AG04450 (cell line): Measurements from ENCODE around the gene KIAA1549. TPM values are rescaled to one million over a fixed set of nuclear protein-coding genes. Genes with fewer than 3 reads are reported as not detected.

ENCODE experiments used
- CTCF ChIA-PET: fragments of 300-600, 350-600 bp; formaldehyde crosslinking; extraction: SDS; loops from one replicate; lab custom pipeline; 2022; ENCODE audit warnings: antibody characterized with exemption, inconsistent platforms; lab: Charles Lee
- POLR2A ChIA-PET: fragments of 350-600 bp; formaldehyde crosslinking; extraction: SDS; loops from one replicate; lab custom pipeline; 2021; ENCODE audit warnings: antibody characterized with exemption, inconsistent platforms; lab: Yijun Ruan, JAX
- DNase-seq: peaks from one replicate; pipeline ENCODE4 v3.0.0-alpha.2; 2011; ENCODE audit warnings: low read depth, low spot score
- H3K27ac ChIP-seq: one replicate; pipeline ENCODE4 v1.5.1; 2012; ENCODE audit warnings: low read depth, low read length, control low read depth
- H3K27me3 ChIP-seq: one replicate; pipeline ENCODE4 v1.6.0; 2012; ENCODE audit warnings: low read length; ENCODE audit not compliant: control insufficient read depth, insufficient read depth
- H3K4me3 ChIP-seq: 2 replicates; pipeline ENCODE4 v1.5.1; 2011; ENCODE audit warnings: mild to moderate bottlenecking, low read depth, low read length, control low read depth
- H3K9me3 ChIP-seq: 2 replicates; pipeline ENCODE4 v1.5.1; 2012; ENCODE audit warnings: low read length; ENCODE audit not compliant: control insufficient read depth, insufficient read depth
- polyA plus RNA-seq: library from polyadenylated mRNA; depleted of rRNA; stranded (reverse); fragments of >200 nt; gene quantifications from 2 replicates; pipeline ENCODE4 v1.2.3, GENCODE V29; 2011
- TF ChIP-seq, protein P1 (sequence below): IDR thresholded peaks from 2 replicates; pipeline ENCODE4 v1.5.1; 2011; ENCODE audit warnings: low read depth, low read length, control low read depth, inconsistent platforms

KIAA1549 gene
- polyA plus RNA-seq, 1 experiment = 2.9 TPM

- Histone ChIP-seq H3K27ac (no peak overlapping the region), H3K27me3 (no peaks in the 10 kb centered on the region), H3K4me3 (no peak overlapping the region), H3K9me3 (no peaks in the 10 kb centered on the region)
- no peak for DNase-seq
- CTCF ChIA-PET = interaction anchor here (1.3 kb wide), 1 partner anchor 10 kb away, joined by 3 read pairs; no protein-coding TSS in a partner anchor
- TF ChIP-seq, protein P1, sequence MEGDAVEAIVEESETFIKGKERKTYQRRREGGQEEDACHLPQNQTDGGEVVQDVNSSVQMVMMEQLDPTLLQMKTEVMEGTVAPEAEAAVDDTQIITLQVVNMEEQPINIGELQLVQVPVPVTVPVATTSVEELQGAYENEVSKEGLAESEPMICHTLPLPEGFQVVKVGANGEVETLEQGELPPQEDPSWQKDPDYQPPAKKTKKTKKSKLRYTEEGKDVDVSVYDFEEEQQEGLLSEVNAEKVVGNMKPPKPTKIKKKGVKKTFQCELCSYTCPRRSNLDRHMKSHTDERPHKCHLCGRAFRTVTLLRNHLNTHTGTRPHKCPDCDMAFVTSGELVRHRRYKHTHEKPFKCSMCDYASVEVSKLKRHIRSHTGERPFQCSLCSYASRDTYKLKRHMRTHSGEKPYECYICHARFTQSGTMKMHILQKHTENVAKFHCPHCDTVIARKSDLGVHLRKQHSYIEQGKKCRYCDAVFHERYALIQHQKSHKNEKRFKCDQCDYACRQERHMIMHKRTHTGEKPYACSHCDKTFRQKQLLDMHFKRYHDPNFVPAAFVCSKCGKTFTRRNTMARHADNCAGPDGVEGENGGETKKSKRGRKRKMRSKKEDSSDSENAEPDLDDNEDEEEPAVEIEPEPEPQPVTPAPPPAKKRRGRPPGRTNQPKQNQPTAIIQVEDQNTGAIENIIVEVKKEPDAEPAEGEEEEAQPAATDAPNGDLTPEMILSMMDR = no peak
- POLR2A ChIA-PET = no interaction called here
These were observed 101.8 kb downstream of the KIAA1549 start for GRCh38 chr7:138879356-138879755.

DNA sequence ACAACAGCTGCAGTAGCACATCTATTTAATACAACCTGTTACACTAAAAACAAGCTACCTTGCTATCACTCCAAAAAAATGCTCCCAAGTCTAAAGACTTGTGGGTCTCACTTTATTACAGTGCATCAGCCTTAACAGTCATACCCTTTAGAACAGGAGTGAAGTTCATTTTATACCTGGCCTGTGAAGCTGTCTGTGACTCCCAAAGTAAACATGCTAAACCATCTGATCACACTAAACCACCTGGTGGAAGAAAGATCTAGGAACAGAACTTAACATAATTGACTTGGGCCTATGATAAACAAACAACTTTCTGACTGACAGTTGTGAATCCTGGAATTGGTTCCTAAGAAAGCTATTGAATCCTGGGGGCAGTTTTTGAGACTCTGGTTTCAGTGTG lies 102.3 kb downstream of the KIAA1549 start:
- ChIA-PET CTCF (no interaction called here), POLR2A (no interaction called here)
- Histone ChIP-seq H3K27me3 (no peaks in the 10 kb centered on the region), H3K27ac (no peak overlapping the region), H3K4me3 (no peak overlapping the region), H3K9me3 (no peaks in the 10 kb centered on the region)
- TF ChIP-seq, protein P1 = no peak
- DNase-seq = no peak

GRCh38 chr7:138878051-138878450 lies 103.1 kb downstream of the KIAA1549 start:
- DNase-seq = no peak
- Histone ChIP-seq H3K4me3 (no peak overlapping the region), H3K27ac (no peak overlapping the region), H3K27me3 (no peaks in the 10 kb centered on the region), H3K9me3 (no peaks in the 10 kb centered on the region)
- ChIA-PET POLR2A (no interaction called here), CTCF (interaction anchor here (0.7 to 5.3 kb wide), 3 partner anchors 8 to 197 kb away, joined by 3 to 59 read pairs (median 6); no protein-coding TSS in a partner anchor)
- TF ChIP-seq, protein P1 = no peak

GRCh38 chr7:138876326-138876725 lies 104.9 kb downstream of the KIAA1549 start:
- peak overlapping the region; percentile 60 for H3K27ac ChIP-seq
- no peak overlapping the region for H3K4me3 ChIP-seq
- CTCF ChIA-PET = interaction anchor here (1.4 to 5.3 kb wide), 2 partner anchors 10 to 198 kb away, joined by 5 to 59 read pairs; no protein-coding TSS in a partner anchor
- no peak for DNase-seq
- TF ChIP-seq, protein P1 = no peak
- POLR2A ChIA-PET = no interaction called here
- no peaks in the 10 kb centered on the region for H3K27me3 ChIP-seq
- H3K9me3 ChIP-seq = no peaks in the 10 kb centered on the region

DNA sequence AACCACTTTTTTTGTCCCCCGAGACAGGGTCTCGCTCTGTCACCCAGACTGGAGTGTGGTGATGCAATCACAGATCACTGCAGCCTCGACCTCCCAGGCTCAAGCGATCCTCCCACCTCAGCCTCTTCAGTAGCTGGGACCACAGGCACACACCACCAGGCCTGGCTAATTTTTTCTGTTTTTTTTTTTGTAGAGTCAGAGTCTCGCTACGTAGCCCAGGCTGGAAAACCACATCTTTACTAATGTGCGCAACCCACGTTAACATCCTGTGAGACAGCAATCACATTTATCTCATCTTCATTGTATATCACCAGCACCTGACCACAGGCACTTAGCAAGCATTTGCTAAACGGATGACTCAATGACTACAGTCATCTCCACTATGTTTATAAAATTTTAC lies 105.4 kb downstream of the KIAA1549 start:
- POLR2A ChIA-PET = no interaction called here
- Histone ChIP-seq H3K4me3 (no peak overlapping the region), H3K27me3 (no peaks in the 10 kb centered on the region), H3K9me3 (no peaks in the 10 kb centered on the region), H3K27ac (peak overlapping the region; percentile 84)
- DNase-seq = peak; percentile 76
- TF ChIP-seq, protein P1 = no peak
- CTCF ChIA-PET = interaction anchor here (1.4 to 5.3 kb wide), 2 partner anchors 10 to 199 kb away, joined by 5 to 59 read pairs; no protein-coding TSS in a partner anchor
